Articular chondrocyte of knee joint (primary cell): ENCODE results near the gene OR6X1. TPM values are rescaled to one million over a fixed set of nuclear protein-coding genes. Genes with fewer than 3 reads are reported as not detected.

ENCODE experiments used
- small RNA-seq: library from RNA; depleted of rRNA; stranded (forward); fragments of <200 nt; gene quantifications from one replicate; pipeline ENCODE3, GENCODE V24; 2012
- total RNA-seq: library from RNA; depleted of rRNA; stranded (reverse); fragments of >200 nt; gene quantifications from 2 replicates; pipeline ENCODE4 v1.2.3, GENCODE V29; 2012

Gene OR6X1, protein sequence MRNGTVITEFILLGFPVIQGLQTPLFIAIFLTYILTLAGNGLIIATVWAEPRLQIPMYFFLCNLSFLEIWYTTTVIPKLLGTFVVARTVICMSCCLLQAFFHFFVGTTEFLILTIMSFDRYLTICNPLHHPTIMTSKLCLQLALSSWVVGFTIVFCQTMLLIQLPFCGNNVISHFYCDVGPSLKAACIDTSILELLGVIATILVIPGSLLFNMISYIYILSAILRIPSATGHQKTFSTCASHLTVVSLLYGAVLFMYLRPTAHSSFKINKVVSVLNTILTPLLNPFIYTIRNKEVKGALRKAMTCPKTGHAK
- total RNA-seq, result not detected in 2 replicates

GRCh38 chr11:123754101-123754568 lies at the start of gene OR6X1:
TSS of gene OR6X1 (minus strand) at chr11:123754518. CDS start at chr11:123754518, 0 bp downstream.

GRCh38 chr11:123741159-123742030 lies 12.9 kb downstream of the OR6X1 start, which contains the start of gene ZNF202:
TSS of gene ZNF202 (minus strand) at chr11:123741660. CDS start at chr11:123730888, 10,772 bp downstream.

Small RNA genes lying within 50 kb of the gene (small RNA-seq; reads per million reads assigned to genes)
- not detected for gene RNU1-21P

Other genes with a start within 250 kb of the OR6X1 start
- gene SCN3B, start 99.9 kb downstream of the OR6X1 start, total RNA-seq, result 0.11 and 0.13 TPM in 2 replicates
- gene ZNF202, start 12.9 kb downstream of the OR6X1 start, total RNA-seq, result 4.6 and 5.6 TPM in 2 replicates
- not detected in 2 replicates for gene OR6M1, start 51.8 kb upstream of the OR6X1 start, total RNA-seq
- not detected in 2 replicates for gene TMEM225, start 131.2 kb upstream of the OR6X1 start, total RNA-seq
- gene OR8D4, start 147.6 kb upstream of the OR6X1 start, total RNA-seq, result 0.32 TPM in 1 of 2 replicates, not detected in the other
- not detected in 2 replicates for gene OR4D5, start 185.1 kb upstream of the OR6X1 start, total RNA-seq
- gene OR6T1, start 189.3 kb upstream of the OR6X1 start, total RNA-seq, result not detected in 2 replicates
- gene OR10S1, start 223.3 kb upstream of the OR6X1 start, total RNA-seq, result not detected in 2 replicates
- gene OR10G6, start 240.6 kb upstream of the OR6X1 start, total RNA-seq, result not detected in 2 replicates